ENCODE measurements around the gene LDLRAD1. TPM values are rescaled to one million over a fixed set of nuclear protein-coding genes. Genes with fewer than 3 reads are reported as not detected.

Gene LDLRAD1, protein sequence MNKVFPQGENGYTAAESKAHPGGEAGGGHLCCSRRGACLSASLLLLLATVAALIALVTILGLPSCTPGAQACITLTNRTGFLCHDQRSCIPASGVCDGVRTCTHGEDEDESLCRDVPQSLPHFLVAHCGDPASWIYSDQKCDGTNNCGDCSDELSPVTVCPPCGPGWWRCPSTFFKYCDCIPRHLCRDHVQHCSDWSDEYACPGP
- under 1 TPM in 1 of 4 donors, not detected in 3; 0.25 TPM for total RNA-seq

DNA sequence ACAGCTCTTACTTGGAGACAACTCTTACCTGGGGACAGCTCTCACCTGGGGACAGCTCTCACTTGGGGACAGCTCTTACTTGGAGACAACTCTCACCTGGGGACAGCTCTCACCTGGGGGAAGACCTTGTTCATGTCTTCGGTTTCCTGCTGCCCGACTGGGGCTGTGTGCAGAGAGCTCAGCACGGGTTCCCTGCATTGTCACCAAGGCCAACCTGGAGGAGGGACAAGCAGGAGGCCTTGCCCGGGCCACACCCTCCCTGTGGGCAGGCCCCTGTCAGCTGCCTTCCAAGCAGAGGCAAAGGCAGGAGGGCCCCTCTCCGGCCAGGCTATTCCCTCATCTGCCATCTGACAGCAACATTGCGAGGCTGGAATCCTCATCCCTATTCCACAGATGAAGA lies at the start of gene LDLRAD1:
LDLRAD1 (minus strand) TSS at position 208 of the 400 bp plus-strand sequence; CDS start at position 134, 74 bp downstream.
- TF ChIP-seq POLR2A (IDR thresholded peaks at IDR 0.05) (no peak), EP300 (IDR thresholded peaks at IDR 0.05) (no peak), POLR2AphosphoS5 (IDR thresholded peaks at IDR 0.05) (no peak)
- TF ChIP-seq, protein P1, sequence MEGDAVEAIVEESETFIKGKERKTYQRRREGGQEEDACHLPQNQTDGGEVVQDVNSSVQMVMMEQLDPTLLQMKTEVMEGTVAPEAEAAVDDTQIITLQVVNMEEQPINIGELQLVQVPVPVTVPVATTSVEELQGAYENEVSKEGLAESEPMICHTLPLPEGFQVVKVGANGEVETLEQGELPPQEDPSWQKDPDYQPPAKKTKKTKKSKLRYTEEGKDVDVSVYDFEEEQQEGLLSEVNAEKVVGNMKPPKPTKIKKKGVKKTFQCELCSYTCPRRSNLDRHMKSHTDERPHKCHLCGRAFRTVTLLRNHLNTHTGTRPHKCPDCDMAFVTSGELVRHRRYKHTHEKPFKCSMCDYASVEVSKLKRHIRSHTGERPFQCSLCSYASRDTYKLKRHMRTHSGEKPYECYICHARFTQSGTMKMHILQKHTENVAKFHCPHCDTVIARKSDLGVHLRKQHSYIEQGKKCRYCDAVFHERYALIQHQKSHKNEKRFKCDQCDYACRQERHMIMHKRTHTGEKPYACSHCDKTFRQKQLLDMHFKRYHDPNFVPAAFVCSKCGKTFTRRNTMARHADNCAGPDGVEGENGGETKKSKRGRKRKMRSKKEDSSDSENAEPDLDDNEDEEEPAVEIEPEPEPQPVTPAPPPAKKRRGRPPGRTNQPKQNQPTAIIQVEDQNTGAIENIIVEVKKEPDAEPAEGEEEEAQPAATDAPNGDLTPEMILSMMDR (IDR thresholded peaks at IDR 0.05), result no peak
- H3K4me1 ChIP-seq, result peaks cover 17% of the 10 kb centered on the region
- WGBS, result 40% methylated on average over 2 of the region's 6 CpGs
- no peak within 1 kb of the TSS for H3K4me3 ChIP-seq
- no peaks in the 10 kb centered on the region for H3K36me3 ChIP-seq
- no peaks in the 10 kb centered on the region for H3K9me3 ChIP-seq
- H3K27ac ChIP-seq, result no peak within 1 kb of the TSS
- DNase-seq (ENCODE audit: low spot score in 2 of 2), result no peak
- H3K27me3 ChIP-seq, result peaks cover 5% of the 10 kb centered on the region

DNA sequence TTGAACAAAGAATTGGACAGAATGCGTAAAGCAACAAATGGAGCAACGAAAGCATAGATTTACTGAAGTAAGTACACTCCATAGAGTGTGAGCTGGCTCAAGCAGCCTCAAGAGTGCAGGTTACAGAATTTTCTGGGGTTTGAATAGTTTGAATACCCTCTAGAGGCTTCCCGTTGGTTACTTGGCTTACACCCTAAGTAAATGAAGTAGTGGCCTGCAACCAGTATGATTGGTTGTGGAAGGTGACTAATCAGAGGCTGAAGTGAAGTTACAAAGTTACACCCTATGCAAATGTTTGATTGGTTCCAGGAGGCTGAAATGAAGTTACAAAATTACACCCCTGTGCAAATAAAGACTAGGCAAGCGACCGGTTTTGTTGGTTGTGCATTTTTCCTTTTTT lies 46.3 kb upstream of the LDLRAD1 start:
- WGBS, result 89% methylated on average over 5 of the region's 5 CpGs
- no peaks in the 10 kb centered on the region for H3K36me3 ChIP-seq
- DNase-seq (ENCODE audit: low spot score in 2 of 2), result no peak

DNA sequence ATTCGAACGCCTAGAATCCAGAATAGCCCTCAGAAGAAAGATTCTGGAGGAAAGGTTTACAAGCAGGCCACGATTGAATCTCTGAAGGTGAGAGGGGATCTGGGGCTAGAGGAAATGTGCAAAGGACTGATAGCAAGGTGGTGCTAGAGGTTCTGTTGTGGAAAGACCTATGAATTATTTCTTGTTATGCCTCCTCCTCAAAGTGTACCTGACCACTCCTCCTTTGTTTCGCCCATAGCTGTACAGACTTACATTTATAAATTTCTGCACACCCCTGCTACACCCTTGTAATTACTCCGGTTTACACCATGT lies 36.4 kb upstream of the LDLRAD1 start:
- no peaks in the 10 kb centered on the region for H3K36me3 ChIP-seq
- no peaks in the 10 kb centered on the region for H3K9me3 ChIP-seq
- TF ChIP-seq, protein P1 (IDR thresholded peaks at IDR 0.05), result no peak
- TF ChIP-seq EP300 (IDR thresholded peaks at IDR 0.05) (no peak), POLR2AphosphoS5 (IDR thresholded peaks at IDR 0.05) (no peak), POLR2A (IDR thresholded peaks at IDR 0.05) (no peak)
- DNase-seq (ENCODE audit: low spot score in 2 of 2), result no peak
- no peak overlapping the region for H3K27ac ChIP-seq
- H3K4me3 ChIP-seq, result peak overlapping the region; percentile 95
- 38% methylated on average over 5 of the region's 5 CpGs for whole genome bisulfite sequencing
- peaks cover 36% of the 10 kb centered on the region for H3K4me1 ChIP-seq
- H3K27me3 ChIP-seq, result no peaks in the 10 kb centered on the region

More for the DNA sequence above, 46.3 kb upstream of the LDLRAD1 start:
- H3K4me1 ChIP-seq, result no peaks in the 10 kb centered on the region
- H3K4me3 ChIP-seq, result no peak overlapping the region
- no peaks in the 10 kb centered on the region for H3K9me3 ChIP-seq
- no peaks in the 10 kb centered on the region for H3K27me3 ChIP-seq
- TF ChIP-seq, protein P1 (IDR thresholded peaks at IDR 0.05), result no peak
- TF ChIP-seq EP300 (IDR thresholded peaks at IDR 0.05), result no peak
- no peak for TF ChIP-seq POLR2AphosphoS5 (IDR thresholded peaks at IDR 0.05)
- TF ChIP-seq POLR2A (IDR thresholded peaks at IDR 0.05), result no peak
- no peak overlapping the region for H3K27ac ChIP-seq

DNA sequence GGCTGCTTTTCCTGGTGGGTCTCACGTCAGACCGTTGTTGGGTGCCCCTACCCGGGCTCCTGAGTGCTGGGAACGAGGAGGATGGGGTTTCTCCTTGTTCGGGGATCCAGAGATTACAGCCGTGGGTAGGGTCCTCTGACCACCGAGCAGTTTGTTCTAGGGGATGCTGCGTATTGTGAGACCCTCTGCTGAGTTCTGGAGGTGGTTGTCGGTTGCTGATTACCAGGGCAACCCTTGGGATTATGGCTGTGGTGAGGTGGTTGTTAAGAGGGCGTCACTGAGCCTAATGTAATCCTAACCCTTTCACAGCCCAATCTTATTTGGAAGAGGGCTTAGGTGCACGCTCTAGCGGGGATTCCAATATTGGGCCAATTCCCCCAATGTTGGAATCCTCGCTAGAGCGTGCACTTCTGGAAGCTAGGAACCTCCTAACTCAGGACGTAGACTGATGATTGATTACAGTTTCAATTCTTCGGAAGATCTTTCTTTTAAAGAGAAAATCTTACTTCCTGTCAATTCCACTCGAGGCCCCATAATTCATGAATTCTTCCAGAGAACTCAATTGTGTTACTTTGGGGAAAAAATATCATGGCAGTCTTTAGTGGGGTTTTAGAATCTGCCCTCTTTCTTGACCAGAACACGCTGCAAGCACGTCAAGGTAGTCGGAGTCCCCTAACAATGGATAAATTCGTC lies 35.9 kb upstream of the LDLRAD1 start:
- Histone ChIP-seq H3K4me1 (peaks cover 41% of the 10 kb centered on the region), H3K27me3 (no peaks in the 10 kb centered on the region), H3K9me3 (no peaks in the 10 kb centered on the region), H3K36me3 (no peaks in the 10 kb centered on the region), H3K27ac (peak overlapping the region; percentile 99), H3K4me3 (peak overlapping the region; percentile 95)
- 8% methylated on average over 17 of the region's 21 CpGs for WGBS
- DNase-seq (ENCODE audit: low spot score in 2 of 2), result no peak
- TF ChIP-seq EP300 (IDR thresholded peaks at IDR 0.05) (no peak), POLR2AphosphoS5 (IDR thresholded peaks at IDR 0.05) (no peak), POLR2A (IDR thresholded peaks at IDR 0.05) (no peak)
- TF ChIP-seq, protein P1 (IDR thresholded peaks at IDR 0.05), result no peak

DNA sequence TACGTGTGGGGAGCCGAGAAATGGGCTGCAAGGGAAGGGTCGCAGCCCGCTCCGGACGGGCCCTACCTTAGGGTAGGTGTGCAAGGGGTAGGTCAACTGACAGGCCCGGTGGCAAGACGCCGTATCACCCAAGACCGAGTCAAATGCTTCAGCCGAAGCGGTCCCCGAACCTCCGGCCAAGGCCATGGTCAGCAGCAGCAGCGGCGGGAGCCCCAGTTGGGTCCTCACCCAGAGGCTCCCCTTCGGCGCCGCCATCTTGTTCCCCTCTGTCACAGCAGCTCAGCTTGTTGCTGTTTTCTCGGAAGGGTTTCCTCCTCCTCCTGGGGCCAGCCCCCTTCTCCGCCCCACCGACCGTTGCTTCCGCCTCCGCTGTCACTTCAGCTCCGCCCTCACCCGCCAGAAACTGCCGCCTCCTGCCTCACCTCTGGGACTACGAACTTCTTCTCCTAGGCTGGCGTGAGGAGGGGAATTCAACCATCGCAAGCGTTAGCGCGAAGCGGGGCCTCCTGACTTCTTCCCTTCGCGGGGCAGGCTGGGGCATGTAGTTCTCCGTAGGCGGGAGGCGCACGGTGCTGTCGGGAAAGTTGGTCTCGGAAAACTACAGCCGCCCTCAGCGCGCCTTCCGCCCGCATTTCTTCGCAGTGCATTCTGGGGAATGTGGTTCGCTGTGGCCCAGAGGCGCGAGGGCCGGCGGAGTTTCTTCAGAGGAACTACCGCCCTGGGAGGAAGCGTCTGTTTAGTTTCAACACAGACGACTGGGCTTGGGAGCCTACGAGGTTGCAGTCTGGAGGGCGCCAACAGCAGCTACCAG lies 35.2 kb upstream of the LDLRAD1 start, which contains the start of the genes TCEANC2 and TMEM59:
TCEANC2 (plus strand) TSS at position 675 of the 811 bp plus-strand sequence. CDS start 815 bp downstream, outside the sequence.
TMEM59 (minus strand) TSS at position 271 of the 811 bp plus-strand sequence; CDS start at position 255, 16 bp downstream.
- Histone ChIP-seq H3K27ac (peak within 1 kb of the TSS; percentile 99), H3K4me1 (peaks cover 48% of the 10 kb centered on the region), H3K9me3 (no peaks in the 10 kb centered on the region), H3K27me3 (no peaks in the 10 kb centered on the region), H3K36me3 (no peaks in the 10 kb centered on the region), H3K4me3 (peak within 1 kb of the TSS; percentile 95)
- TF ChIP-seq, protein P1 (IDR thresholded peaks at IDR 0.05), result no peak
- TF ChIP-seq POLR2A (IDR thresholded peaks at IDR 0.05) (peak in 1 of 2 donors; percentile 55), POLR2AphosphoS5 (IDR thresholded peaks at IDR 0.05) (peak; percentile 8 to 82 (median 42))
- DNase-seq (ENCODE audit: low spot score in 2 of 2), result peak; percentile 98 to 99
- WGBS, result 0% methylated on average over 44 of the region's 59 CpGs
